Measurements from ENCODE around the gene SLC25A48. TPM values are rescaled to one million over a fixed set of nuclear protein-coding genes. Genes with fewer than 3 reads are reported as not detected.

Gene SLC25A48
- total RNA-seq, 1 experiment from 2014 or later: 1.6 TPM

DNA sequence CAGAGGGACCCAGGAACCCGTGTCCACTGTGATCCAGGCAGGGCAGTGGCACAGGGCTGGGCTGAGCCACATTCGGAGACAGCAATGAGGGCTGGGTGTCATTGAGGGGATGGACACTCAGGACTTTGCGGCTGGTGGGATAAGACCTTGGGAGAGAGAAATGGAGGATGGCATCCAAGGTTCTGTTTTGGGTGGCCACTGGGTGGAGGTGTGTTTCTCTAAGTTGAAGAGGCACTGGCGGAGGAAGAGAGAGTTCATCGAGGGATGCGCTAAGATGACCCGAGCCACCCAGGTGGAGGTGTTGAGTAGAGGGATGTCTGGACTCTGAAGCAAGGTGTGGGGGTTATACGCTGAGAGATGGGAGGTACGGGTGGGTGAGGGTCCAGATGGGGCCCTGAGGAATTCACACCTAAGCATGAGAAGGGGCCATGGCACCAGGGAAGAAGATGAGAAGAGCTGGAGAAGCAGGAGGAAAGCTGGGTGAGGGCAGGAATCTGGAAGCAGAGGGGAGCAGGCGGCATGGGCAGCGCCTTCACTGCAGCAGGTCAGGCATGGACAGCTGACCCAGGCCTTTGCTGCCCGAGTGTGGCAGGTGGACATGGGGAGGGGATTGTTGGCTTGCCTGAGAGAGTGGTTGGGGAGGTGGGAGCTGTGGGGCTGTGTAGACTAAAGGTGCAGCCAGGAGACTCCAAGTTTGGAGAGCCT, 2.5 kb upstream of the SLC25A48 start:
- no peaks in the 10 kb centered on the region for H3K9me3 Mint-ChIP-seq (ENCODE audit: unreplicated experiment)
- peaks cover 38% of the 10 kb centered on the region for H3K27me3 Mint-ChIP-seq (ENCODE audit: insufficient read depth, unreplicated experiment)
- no peak overlapping the region for H3K4me3 ChIP-seq (ENCODE audit: low read depth, low read length)
- H3K27ac Mint-ChIP-seq (ENCODE audit: unreplicated experiment): no peak overlapping the region
- no peaks in the 10 kb centered on the region for H3K4me1 ChIP-seq
- H3K36me3 Mint-ChIP-seq (ENCODE audit: insufficient read depth, unreplicated experiment): no peaks in the 10 kb centered on the region
- intact Hi-C loops (cut with micrococcal nuclease; ENCODE audit: unreplicated experiment): loop anchor here (2.0 kb wide), 1 partner anchor 279 kb away; no protein-coding TSS in a partner anchor
- H3K36me3 ChIP-seq (ENCODE audit: control insufficient read depth, insufficient read depth, low read length): no peaks in the 10 kb centered on the region
- H3K4me3 Mint-ChIP-seq (ENCODE audit: unreplicated experiment): no peak overlapping the region
- ChIA-PET CTCF (interaction anchor here (1.1 to 2.3 kb wide), 3 partner anchors 278 to 376 kb away, joined by 3 to 27 read pairs (median 8); no protein-coding TSS in a partner anchor), POLR2A (no interaction called here)
- H3K4me1 Mint-ChIP-seq (ENCODE audit: low read depth, unreplicated experiment): peaks cover 7% of the 10 kb centered on the region
- 0 out of 2 replicates have a peak, but pooled peaks cover 4% of the 10 kb centered on the region for H3K9me3 ChIP-seq
- TF ChIP-seq, protein P1, sequence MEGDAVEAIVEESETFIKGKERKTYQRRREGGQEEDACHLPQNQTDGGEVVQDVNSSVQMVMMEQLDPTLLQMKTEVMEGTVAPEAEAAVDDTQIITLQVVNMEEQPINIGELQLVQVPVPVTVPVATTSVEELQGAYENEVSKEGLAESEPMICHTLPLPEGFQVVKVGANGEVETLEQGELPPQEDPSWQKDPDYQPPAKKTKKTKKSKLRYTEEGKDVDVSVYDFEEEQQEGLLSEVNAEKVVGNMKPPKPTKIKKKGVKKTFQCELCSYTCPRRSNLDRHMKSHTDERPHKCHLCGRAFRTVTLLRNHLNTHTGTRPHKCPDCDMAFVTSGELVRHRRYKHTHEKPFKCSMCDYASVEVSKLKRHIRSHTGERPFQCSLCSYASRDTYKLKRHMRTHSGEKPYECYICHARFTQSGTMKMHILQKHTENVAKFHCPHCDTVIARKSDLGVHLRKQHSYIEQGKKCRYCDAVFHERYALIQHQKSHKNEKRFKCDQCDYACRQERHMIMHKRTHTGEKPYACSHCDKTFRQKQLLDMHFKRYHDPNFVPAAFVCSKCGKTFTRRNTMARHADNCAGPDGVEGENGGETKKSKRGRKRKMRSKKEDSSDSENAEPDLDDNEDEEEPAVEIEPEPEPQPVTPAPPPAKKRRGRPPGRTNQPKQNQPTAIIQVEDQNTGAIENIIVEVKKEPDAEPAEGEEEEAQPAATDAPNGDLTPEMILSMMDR (IDR thresholded peaks at IDR 0.05; ENCODE audit: insufficient read depth in 1 of 2, low read depth in 1 of 2, low read length in 1 of 2, severe bottlenecking in 1 of 2, unreplicated experiment in 1 of 2): no peak
- BruUV-seq (replicated peaks): no TSS peak
- H3K27me3 ChIP-seq (replicated peaks; ENCODE audit: control insufficient read depth, insufficient read depth, low read length): peaks cover 4% of the 10 kb centered on the region; the same call in 1 of the 2 replicates
- no peak for DNase-seq

GRCh38 chr5:135832941-135833920, 1.2 kb upstream of the SLC25A48 start:
- Mint-ChIP-seq H3K4me1 (ENCODE audit: low read depth, unreplicated experiment) (peaks cover 7% of the 10 kb centered on the region), H3K27ac (ENCODE audit: unreplicated experiment) (no peak overlapping the region), H3K36me3 (ENCODE audit: insufficient read depth, unreplicated experiment) (no peaks in the 10 kb centered on the region), H3K4me3 (ENCODE audit: unreplicated experiment) (no peak overlapping the region), H3K9me3 (ENCODE audit: unreplicated experiment) (peaks cover 7% of the 10 kb centered on the region), H3K27me3 (ENCODE audit: insufficient read depth, unreplicated experiment) (peaks cover 40% of the 10 kb centered on the region)
- no TSS peak for BruUV-seq (replicated peaks)
- no peaks in the 10 kb centered on the region for H3K4me1 ChIP-seq
- no peaks in the 10 kb centered on the region for H3K36me3 ChIP-seq (ENCODE audit: control insufficient read depth, insufficient read depth, low read length)
- TF ChIP-seq, protein P1 (IDR thresholded peaks at IDR 0.05; ENCODE audit: insufficient read depth in 1 of 2, low read depth in 1 of 2, low read length in 1 of 2, severe bottlenecking in 1 of 2, unreplicated experiment in 1 of 2): no peak
- POLR2A ChIA-PET: no interaction called here
- H3K27me3 ChIP-seq (replicated peaks; ENCODE audit: control insufficient read depth, insufficient read depth, low read length): peaks cover 4% of the 10 kb centered on the region; the same call in 1 of the 2 replicates
- 0 out of 2 replicates have a peak, but pooled peaks cover 4% of the 10 kb centered on the region for H3K9me3 ChIP-seq
- intact Hi-C loops (cut with micrococcal nuclease; ENCODE audit: unreplicated experiment): no loop called here
- CTCF ChIA-PET: no interaction called here
- H3K4me3 ChIP-seq (ENCODE audit: low read depth, low read length): no peak overlapping the region
- no peak for DNase-seq
